IPS DF 4.7 (cell line): ENCODE data around the gene LMCD1.

Source experiments
- DNase-seq: peaks from one replicate; pipeline ENCODE4 v3.0.0-alpha.2; 2013; ENCODE audit warnings: low spot score; ENCODE audit errors: extremely low read depth

The LMCD1 gene

DNA sequence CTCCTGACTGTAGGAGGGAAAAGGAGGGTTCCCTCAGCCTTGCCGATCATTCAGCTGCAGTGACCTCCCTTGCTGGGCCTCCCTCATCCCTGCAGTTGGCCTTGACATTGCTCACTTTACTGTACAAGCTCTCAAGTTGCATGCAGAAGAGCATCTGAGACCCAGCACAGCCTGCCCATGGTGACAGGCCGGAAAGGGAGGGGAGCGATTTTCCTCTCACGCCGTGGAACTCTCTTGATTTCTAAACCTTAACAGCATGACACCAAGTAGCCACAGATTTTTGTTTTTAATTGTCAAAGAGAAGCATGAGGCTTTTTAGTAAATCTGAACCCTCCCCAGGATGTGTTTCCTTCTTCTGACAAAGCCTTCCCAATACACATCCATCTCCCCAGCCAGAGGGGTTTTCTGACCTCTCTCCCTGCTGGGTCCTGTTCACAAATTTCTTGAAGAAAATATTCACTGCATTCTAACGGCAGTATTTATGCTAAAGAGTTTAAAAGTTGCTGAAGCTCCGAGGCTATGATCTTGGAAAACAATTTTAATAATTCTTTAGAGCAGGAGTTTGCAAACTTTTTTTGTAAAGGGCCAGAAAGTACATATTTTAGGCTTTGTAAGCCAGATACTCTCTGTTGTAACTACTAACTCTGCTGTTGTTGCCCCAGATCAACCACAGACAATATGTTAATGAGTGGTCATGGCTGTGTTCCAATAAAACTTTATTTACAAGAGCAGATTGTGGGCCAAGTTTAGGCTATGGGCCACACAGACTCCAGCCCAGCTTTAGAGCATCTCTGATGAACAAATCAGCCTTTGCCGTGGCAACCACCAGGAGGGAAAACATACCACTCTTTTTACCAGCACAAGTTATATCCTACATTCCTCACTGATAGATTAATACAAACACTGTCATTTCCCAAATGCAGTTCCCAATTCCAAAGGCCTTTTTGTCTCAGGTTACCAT, 34.8 kb downstream of the LMCD1 start:
- DNase-seq = peak; percentile 38

DNA sequence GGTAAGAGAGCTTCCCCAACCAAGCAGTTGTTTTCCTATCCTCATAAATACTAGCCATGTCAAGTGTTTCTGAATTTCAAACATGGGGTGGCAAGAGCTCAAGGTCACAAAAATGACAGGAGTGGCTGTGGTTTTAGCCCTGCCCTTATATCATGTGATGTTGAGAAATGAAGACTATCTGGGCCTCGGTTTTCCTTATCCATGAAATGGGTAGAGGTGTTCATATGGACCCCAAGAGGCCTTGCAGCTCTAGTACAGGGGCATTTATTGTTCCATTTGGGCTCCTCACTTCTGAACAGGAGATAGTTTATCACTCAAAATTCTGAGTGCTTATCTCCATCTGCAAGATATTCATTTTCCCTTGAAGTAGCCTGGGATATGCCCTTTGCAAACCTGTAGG, 35.8 kb downstream of the LMCD1 start:
- DNase-seq = no peak

DNA sequence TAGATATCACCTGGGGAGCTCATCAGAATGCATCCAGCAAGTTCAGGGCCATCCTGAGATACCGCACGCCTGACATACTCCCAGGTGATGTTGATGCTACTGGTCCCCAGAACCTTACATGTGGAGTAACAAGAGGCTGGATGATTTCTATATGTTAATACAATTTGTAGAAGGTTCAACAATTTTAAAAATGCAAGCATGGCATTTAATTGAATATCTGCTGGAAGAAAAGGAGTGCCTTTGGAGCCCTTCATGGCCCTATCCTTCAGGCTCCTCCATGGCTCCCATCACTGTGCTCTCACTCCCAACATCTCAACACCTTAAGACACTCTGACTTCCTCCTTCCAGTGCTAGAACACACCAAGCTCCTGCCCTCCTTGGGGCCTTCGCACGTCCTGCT, 36.6 kb downstream of the LMCD1 start:
- DNase-seq = no peak

DNA sequence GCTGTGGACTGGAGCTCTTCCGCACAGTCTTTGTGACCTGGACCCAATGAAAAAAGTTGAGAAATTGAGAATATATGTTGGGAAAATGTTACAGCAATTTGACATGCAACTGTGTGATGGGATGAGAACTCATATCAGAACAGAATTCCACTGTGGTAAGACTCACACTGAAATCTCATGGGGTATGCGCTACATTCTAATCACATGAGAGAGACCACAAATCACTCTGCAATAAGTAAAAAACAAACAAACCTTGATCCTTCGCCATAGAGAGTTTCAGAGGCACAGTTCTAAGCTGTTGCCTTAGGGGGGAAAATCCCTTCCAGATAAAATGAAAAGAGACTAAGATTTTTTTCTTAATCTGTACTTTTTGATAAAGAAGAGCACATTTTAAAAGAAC, 37.3 kb downstream of the LMCD1 start:
- DNase-seq = no peak

DNA sequence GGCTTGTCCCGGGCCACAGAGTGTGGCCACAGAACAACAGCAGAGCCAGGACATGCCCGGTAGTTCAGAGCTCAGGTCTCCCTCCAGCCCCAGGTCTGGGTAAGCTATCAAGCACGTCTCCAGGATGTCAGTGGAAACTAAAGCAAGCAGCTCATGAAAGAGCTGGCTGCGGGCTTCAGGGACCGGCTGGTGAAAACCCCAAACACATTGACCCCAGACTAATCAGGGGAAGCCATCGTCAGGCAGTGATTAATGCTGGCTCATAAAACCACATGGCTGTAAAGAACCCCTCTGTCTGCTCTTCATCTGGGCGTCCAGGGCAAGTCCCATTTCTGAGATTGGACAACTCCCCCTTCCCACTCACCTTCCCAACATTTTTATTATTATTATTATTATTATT, 37.8 kb downstream of the LMCD1 start:
- no peak for DNase-seq

DNA sequence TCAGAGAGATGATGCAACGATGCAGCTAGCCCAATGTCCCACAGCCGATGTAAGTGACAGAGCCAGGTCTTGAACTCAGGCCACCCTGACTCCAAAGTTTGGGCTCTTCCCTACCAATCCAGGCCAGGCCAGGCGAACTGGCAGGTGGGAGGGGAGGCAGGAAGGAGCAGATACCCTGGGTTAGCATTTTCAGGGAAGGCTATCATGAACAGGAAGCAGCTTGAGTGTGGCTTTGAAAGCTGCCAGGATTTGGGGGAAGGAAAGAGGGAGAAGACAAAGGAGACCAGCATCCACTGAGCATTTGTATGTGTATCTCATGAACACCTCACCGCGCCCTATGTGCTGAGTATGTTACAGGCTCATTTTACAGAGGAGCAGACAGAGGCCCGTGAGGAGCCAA, 38.8 kb downstream of the LMCD1 start:
- no peak for DNase-seq

DNA sequence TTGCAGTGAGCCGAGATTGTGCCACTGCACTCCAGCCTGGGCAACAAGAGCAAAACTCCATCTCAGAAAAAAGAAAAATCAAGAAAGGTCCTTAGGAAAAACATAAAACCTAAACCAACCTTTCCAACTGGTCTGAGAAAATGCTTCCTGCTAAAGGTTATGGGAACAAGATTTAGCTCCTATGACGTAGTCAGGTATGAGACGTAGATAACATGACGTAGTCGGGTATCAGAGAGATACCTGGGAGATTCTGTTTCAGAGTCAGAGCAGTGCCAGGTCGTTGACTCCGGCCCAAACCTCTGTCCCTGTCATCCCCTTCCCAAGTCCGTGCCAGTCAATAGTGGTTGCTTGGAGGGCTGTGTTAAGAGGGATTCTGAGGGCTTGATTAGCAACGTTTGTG, 39.9 kb downstream of the LMCD1 start:
- no peak for DNase-seq

DNA sequence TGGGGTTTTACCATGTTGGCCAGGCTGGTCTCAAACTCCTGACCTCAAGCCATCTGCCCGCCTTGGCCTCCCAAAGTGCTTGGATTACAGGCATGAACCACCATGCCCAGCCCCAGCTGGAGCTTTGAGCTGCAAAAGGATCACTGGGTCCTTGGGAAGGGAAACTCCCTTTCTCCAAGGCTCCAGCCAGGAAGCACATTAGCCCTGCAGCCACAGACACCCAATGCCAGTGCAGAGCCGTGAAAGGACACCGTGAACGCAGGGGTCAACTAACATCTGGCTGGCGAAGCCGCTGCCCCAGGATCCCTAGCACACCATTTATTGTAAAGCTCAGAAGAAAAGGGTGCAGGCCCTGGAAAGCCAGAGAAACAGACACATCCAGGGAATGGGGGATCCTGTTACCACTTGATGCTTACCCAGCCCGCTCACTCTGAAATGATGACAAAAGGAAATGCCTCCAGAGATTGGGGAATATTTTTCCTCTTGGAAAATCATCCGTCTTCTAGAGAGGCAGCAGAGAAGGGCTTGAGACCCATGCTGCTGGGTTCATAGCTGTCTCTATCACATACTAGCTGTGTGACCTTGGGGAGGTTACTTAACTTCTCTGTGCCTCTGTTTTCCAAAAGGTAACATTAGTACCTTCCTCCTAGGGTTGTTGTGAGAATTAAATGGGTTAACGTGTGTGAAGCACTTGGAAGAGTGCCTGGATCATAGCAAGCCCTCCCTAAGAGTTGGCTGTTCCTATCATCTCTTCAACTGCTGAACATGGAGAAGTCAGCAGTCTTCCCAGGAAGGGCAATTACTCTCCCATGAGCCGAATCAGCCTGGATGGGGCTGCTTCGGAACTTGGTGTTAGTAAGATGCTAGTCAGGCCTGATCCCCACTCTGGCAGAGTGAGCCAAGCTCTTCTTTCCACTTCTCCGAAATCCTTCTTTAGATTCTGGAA, 40.8 kb downstream of the LMCD1 start:
- no peak for DNase-seq

DNA sequence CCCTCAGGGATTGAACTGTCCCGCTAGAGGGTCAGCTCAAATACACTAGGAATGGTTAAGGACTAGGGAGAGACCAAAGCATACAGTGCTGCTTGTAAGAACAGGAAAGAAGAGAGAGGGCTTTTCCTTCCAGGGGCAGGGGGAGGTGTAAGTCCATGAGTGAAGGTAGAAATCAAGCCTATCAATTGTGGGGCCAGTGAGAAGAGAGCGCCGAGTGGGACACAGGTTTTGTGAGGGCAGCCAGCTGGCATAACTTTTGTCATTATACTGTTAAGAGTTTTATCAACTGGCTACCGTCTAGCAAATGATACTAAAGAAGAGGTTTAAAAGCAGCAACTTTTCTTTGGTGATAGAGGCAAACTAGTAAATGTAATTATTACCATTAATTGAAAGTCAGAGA, 45.0 kb downstream of the LMCD1 start:
- DNase-seq = no peak

DNA sequence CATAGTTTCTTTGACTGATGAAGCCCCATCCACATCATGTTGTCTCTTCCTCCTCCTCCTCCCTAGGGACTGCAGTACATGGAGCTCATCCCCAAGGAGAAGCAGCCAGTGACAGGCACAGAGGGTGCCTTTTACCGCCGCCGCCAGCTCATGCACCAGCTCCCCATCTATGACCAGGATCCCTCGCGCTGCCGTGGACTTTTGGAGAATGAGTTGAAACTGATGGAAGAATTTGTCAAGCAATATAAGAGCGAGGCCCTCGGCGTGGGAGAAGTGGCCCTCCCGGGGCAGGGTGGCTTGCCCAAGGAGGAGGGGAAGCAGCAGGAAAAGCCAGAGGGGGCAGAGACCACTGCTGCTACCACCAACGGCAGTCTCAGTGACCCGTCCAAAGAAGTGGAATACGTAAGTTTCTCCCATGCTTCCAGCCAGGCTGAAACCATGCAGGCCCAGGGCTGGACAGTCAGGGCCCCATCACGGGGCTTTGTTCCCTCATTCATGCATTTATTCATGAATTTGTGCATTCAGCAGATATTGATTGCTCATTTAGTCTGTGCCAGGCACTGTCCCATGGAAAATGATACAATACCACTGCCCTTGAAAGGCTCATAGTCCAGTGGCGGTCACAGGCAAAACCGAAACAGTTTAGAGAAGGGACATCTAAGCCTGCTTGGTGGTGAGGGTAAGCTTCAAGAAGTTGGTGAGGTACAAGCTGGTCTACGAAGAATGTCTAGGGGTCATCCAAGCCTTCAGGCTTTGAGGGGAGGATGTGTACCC, 47.1 kb downstream of the LMCD1 start:
- DNase-seq = no peak

DNA sequence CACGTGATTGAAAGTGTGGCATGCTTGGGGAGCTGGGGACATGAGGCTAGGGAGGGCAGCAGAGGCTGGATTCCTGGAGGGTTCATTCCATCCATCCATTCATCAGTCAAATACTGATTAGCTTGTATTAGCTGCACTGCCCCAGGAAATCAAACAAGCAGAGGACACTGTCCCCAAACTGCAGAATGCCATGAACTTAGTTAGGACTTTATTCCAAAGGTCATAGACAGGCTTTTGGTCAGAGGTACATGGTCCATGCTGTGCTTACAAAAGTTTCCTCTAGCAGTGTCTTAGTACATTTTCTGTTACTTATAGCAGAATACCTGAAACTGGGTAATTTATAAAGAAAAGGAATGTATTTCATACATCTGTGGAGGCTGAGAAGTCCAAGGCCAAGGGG, 47.7 kb downstream of the LMCD1 start:
- no peak for DNase-seq

DNA sequence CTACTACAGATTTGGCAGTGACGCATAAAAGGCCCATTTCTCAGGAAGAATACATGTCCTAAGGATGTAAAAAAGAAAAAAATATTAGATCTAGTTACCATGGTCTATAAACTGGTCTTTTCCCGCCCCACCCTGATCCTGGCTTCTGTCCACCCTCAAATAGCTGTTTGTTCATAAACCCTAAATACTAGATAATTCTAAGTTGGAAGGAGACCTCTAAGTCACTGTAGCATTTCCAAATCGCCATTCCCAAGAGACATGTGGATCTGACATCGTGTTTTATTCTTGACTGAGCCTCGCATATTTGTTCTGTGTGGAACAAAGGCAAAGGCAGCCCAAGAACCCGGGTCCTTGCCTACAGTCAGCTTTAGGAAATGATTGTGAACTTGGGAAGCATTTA, 49.0 kb downstream of the LMCD1 start:
- DNase-seq = no peak

DNA sequence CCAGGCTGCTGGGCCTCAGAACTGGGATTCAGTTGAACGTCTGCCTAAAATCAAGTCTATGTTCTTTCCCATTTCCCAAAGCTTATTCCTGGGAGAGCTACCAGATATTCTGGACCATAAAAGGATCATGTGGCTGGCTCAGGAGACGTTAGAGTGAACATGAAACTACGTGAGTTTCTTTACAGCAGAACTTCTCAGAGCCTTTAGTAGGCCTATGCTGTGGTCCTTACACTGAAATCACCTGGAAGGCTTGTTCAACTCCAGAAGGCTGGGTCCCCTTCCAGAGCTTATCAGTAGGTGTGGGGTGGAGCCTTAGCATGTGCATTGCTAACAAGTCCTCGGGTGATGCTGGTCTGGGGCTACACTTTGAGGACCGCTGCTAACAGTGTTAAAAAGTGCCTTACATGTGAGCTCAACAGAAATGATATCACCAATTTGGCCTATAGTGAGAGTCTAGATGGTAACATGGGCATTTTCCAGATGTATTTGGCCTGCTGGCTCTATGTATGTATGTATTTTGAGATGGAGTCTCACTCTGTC, 50.7 kb downstream of the LMCD1 start:
- no peak for DNase-seq

DNA sequence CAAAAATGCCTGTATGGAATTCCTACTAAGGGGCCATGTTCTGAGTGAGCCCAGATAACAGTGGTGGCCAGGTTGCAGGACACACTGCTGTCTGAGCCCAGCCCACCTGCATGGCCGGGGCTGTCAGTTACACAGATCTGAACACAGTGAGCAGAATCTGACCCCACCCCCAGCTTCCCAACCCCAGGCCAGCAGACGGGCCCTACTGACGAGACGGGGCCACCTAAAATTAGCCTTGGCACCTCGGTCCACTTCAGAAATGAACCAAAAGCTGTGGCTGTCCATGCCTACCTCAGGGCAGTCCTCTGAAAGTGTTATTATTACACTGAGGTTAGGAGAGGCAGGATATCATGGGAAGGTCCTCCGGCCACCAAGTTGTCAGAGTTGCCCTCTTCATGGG, 51.8 kb downstream of the LMCD1 start:
- DNase-seq = no peak

DNA sequence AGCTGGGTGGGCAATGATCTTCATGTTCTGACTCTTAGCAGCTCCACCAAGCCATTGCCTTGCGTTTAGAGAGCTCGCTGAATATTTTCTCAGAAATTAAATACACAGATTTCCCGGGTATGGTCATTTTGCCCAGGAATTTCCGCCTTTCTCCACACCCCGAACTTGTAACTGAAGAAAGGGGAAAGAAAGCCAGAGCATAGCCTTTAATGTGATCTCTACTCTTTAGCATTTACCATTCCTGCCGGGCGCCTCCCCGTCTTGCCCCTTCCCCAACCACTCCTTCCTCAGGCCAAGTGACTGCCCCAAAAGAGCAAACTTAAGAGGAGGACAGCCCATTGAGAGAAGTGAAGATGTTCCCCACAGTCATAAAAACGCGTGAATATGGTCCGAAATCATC, 53.1 kb downstream of the LMCD1 start:
- DNase-seq = no peak

DNA sequence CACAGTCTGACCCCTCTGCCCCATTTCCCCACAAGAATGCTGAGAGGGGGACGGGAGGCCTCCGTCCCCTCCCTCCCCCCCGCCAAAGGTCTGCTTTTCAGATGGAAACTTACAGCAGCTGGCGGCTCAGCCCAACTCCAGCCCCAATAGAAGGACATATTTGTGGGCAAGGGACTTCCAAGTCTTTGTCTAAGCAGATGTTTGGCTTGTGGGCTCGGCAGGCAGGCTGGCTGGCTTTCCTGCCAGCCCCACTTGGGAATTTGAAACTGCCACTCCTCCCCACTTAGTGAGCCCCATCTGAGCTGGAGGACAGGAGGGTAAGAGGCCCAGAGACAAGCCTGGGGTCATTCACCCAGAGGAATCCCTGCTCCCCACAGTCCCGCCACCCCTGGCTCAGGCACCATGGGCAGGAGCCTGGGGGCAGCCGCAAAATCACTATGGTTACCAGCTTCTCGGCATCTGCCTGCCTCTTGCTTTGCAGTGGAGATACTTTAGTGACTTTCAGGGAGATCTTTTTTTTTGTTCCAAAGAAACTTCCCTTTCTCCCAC, 53.6 kb downstream of the LMCD1 start:
- no peak for DNase-seq

DNA sequence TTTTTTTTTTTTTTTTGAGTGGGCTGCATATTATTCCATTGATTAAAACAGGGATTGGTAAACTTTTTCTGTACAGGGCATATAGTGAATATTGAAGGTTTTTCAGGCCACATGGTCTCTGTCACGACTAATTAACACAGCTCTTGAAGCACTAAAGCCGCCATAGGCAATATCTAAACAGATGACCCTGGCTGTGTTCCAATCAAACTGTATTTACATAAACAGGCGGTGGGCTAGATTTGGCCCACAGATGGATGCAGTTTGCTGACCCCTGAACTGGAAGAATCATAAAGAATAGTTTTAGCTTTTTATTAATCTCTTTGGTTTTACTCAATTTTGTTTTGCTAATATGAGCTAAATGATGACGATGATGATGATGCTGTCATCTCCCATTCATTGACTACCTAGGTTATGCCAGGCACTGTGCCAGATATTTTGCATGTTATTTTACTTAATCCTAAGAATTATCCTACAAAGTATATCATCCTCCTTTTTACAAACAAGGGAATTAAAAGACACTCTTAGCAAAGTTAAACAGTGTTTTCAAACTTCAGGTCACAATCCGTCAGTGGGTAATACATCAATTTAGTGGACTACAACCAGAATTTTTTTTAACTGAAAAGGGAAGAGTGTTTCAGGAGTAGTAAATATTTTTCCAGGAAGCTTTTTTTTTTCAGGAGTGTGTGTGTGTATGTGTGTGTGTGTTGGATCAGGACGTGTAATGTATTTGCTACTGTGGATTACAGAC, 54.3 kb downstream of the LMCD1 start:
- no peak for DNase-seq

DNA sequence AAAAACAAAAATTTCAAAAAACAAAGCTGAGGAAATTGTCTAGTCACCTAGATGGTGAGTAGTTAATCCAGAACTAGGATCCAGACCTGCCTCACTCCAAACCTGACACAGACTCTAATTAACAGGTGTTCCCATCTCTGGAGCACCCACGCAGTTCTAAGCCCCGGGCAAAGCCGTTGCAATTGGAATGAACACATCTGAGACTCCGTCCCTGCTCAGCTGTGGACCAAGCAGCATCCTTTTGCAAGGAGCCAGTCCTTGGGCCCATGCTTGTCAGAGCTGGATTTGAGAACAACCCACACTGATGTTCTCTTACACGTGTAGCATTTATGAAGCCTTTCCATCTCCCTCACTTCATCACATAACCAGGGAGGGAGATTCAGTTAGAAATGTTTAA, 54.8 kb downstream of the LMCD1 start:
- DNase-seq = no peak

DNA sequence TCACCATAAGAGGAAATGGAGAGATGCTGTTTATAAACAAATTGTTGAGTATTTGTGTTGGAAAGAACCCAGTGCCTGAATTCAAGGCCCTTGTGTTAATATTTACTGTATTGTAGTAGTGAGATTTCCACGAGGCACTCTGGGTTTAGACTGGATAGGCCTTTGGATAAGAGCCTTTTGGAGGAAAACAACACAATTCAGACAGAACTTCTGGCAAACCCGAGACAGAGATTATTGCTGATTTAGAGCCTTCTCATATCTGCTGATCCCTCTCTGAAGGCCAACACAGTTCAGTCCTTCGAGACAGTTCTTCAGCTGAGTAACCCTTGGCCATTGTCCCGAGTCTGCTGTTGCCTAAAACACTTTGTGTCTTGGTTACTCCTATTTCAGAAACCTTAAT, 55.7 kb downstream of the LMCD1 start:
- no peak for DNase-seq

DNA sequence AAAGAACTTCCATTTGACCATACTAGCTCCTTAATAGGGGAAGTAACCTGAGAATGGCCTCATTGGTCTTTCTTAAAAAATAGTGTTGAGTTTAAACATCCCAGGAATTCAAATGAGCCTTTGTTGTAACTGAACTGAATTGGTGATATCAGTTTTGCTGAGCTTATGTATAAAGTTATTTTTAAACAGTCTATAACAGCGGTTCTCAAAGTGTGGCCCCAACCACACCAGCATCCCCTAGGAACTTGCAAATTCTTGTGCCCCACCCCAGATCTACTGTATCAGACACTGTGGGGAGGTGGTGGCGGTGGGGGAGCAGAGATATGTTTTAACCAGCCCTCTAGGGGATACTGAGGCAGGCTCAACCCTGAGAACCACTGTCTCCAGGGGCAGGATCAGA, 57.0 kb downstream of the LMCD1 start:
- no peak for DNase-seq
